Esophagus squamous epithelium (tissue), 4 donors: ENCODE data around the gene ASCL4.

Experiments
- CTCF ChIP-seq, 6 experiments: fragments of 450-650 bp in 4 of 6; fragments of 200-600 bp in 2 of 6; sonication (generic) in 2 of 6; IDR thresholded peaks; one replicate each; pipeline ENCODE4 v1.5.1; 2016 to 2019; ENCODE audit warnings: antibody characterized with exemption in 6 of 6, mild to moderate bottlenecking in 4 of 6, moderate library complexity in 4 of 6
- POLR2A ChIP-seq, 4 donors: fragments of 450-650 bp; IDR thresholded peaks; one replicate each; pipeline ENCODE4 v1.6.1; 2017; ENCODE audit warnings: antibody characterized with exemption in 4 of 4, mild to moderate bottlenecking in 4 of 4, moderate library complexity in 3 of 4

- no peak for TF ChIP-seq CTCF (IDR thresholded peaks at IDR 0.05)
- no peak for TF ChIP-seq POLR2A (IDR thresholded peaks at IDR 0.05)
Measured at GRCh38 chr12:107778383-107779025, 4.0 kb downstream of the ASCL4 start.
